AG09319 (cell line): ENCODE measurements around the gene GFAP.

Experiments
- DNase-seq: peaks from one replicate; pipeline ENCODE4 v3.0.0-alpha.2; 2010; ENCODE audit warnings: low read depth; ENCODE audit errors: extremely low read depth
- CTCF ChIP-seq: IDR thresholded peaks from 2 replicates; pipeline ENCODE4 v1.5.1; 2011; ENCODE audit warnings: low read depth, mild to moderate bottlenecking, inconsistent platforms, low read length, moderate library complexity

GFAP gene

GRCh38 chr17:44915321-44915726 is at the start of gene GFAP:
Gene GFAP, minus strand, starts transcription at chr17:44915500. Its CDS starts 14 bp downstream, at chr17:44915486.
- DNase-seq: no peak
- no peak for TF ChIP-seq CTCF

GRCh38 chr17:44961921-44962350 is 46.6 kb upstream of the GFAP start:
- TF ChIP-seq CTCF: no peak
- DNase-seq: no peak

GRCh38 chr17:44960691-44961090 is 45.4 kb upstream of the GFAP start:
- TF ChIP-seq CTCF: no peak
- no peak for DNase-seq

GRCh38 chr17:44959821-44960531 is 44.7 kb upstream of the GFAP start:
- no peak for TF ChIP-seq CTCF
- no peak for DNase-seq

- no peak for TF ChIP-seq CTCF
- no peak for DNase-seq
Observed at GRCh38 chr17:44956998-44957981, 42.0 kb upstream of the GFAP start.

- no peak for TF ChIP-seq CTCF
Observed at GRCh38 chr17:44955674-44956425, 40.5 kb upstream of the GFAP start.

More at GRCh38 chr17:44955674-44956425, 40.5 kb upstream of the GFAP start:
- no peak for DNase-seq
